HepG2 (cell line): ENCODE measurements around the gene CA4. TPM values are rescaled to one million over a fixed set of nuclear protein-coding genes. Genes with fewer than 3 reads are reported as not detected.

ENCODE experiments used
- HDAC1 ChIP-seq: sonication (generic); formaldehyde crosslinking; IDR thresholded peaks from 2 replicates; pipeline ENCODE4 v1.5.1; 2020; ENCODE audit warnings: mild to moderate bottlenecking, missing genetic modification reagents
- JARID2 ChIP-seq: sonication (generic); formaldehyde crosslinking; IDR thresholded peaks from 2 replicates; pipeline ENCODE4 v1.8.1; 2023; ENCODE audit warnings: missing genetic modification reagents, inconsistent platforms; ENCODE audit not compliant: insufficient replicate concordance
- KDM4B ChIP-seq: sonication (generic); formaldehyde crosslinking; IDR thresholded peaks from 2 replicates; pipeline ENCODE4 v1.4.0; 2020; ENCODE audit warnings: missing genetic modification reagents
- MBD4 ChIP-seq: IDR thresholded peaks from 2 replicates; pipeline ENCODE4 v1.6.1; 2012; ENCODE audit warnings: low read length, inconsistent platforms, borderline replicate concordance
- MTF2 ChIP-seq: sonication (generic); formaldehyde crosslinking; IDR thresholded peaks from 2 replicates; pipeline ENCODE4 v1.5.0; 2020; ENCODE audit warnings: missing genetic modification reagents, borderline replicate concordance
- RXRA ChIP-seq: sonication (generic); formaldehyde crosslinking; IDR thresholded peaks from 2 replicates; pipeline ENCODE4 v1.5.1; 2020; ENCODE audit warnings: missing genetic modification reagents
- SMAD9 ChIP-seq: sonication (generic); formaldehyde crosslinking; IDR thresholded peaks from 2 replicates; pipeline ENCODE4 v1.5.1; 2020; ENCODE audit warnings: mild to moderate bottlenecking, missing genetic modification reagents
- ZFP36L2 ChIP-seq: sonication (generic); formaldehyde crosslinking; IDR thresholded peaks from 2 replicates; pipeline ENCODE4 v1.4.0; 2020; ENCODE audit warnings: missing genetic modification reagents
- ZNF34 ChIP-seq: sonication (generic); formaldehyde crosslinking; IDR thresholded peaks from 2 replicates; pipeline ENCODE4 v1.4.0; 2020; ENCODE audit warnings: mild to moderate bottlenecking, missing genetic modification reagents, borderline replicate concordance
- ZNF431 ChIP-seq: sonication (generic); formaldehyde crosslinking; IDR thresholded peaks from 2 replicates; pipeline ENCODE4 v1.9.0; 2022; ENCODE audit warnings: missing genetic modification reagents, low read depth, mild to moderate bottlenecking, borderline replicate concordance
- polyA plus RNA-seq, 8 experiments: library from polyadenylated mRNA; depleted of rRNA in 3 of 8; stranded (reverse) in 7 of 8; unstranded in 1 of 8; fragments of >200 nt; fragmentation: Illumina TruSeq in 4 of 8; extraction: Trizol in 4 of 8; gene quantifications; 2 replicates each; pipeline versions ENCODE4 v1.2.1 to v1.2.3, GENCODE V29; 2011 to 2016; ENCODE audit warnings: low read depth in 4 of 8, missing spikeins in 1 of 8, mixed read lengths in 1 of 8; ENCODE audit not compliant: insufficient read depth in 1 of 8
- total RNA-seq, 5 experiments: library from RNA; depleted of rRNA; stranded (reverse); fragments of >200 nt; fragmentation: Illumina TruSeq; extraction: Trizol; gene quantifications; 2 replicates each; pipeline ENCODE4 v1.2.3, GENCODE V29; 2016; ENCODE audit warnings: low read depth in 1 of 5
- TF ChIP-seq, protein P1 (sequence below): sonication (generic); formaldehyde crosslinking; IDR thresholded peaks from 2 replicates; pipeline ENCODE4 v1.4.0; 2020; ENCODE audit warnings: mild to moderate bottlenecking, missing genetic modification reagents, borderline replicate concordance
- TF ChIP-seq, protein P2 (sequence below): sonication (generic); formaldehyde crosslinking; IDR thresholded peaks from 2 replicates; pipeline ENCODE4 v1.9.0; 2021; ENCODE audit warnings: missing genetic modification reagents, borderline replicate concordance
- TF ChIP-seq, protein P3 (sequence below): sonication (generic); formaldehyde crosslinking; IDR thresholded peaks from 2 replicates; pipeline ENCODE4 v1.4.0; 2020; ENCODE audit warnings: missing genetic modification reagents, borderline replicate concordance
- TF ChIP-seq, protein P4 (sequence below): sonication (generic); formaldehyde crosslinking; IDR thresholded peaks from 2 replicates; pipeline ENCODE4 v1.4.0; 2020; ENCODE audit warnings: missing genetic modification reagents, low read depth, mild to moderate bottlenecking, borderline replicate concordance
- TF ChIP-seq, protein P5 (sequence below): sonication (generic); formaldehyde crosslinking; IDR thresholded peaks from 2 replicates; pipeline ENCODE4 v1.8.1; 2023; ENCODE audit warnings: missing genetic modification reagents, inconsistent platforms, borderline replicate concordance
- TF ChIP-seq, protein P6 (sequence below): sonication (generic); formaldehyde crosslinking; IDR thresholded peaks from 2 replicates; pipeline ENCODE4 v1.4.0; 2020; ENCODE audit warnings: missing genetic modification reagents

CA4 gene
- total and polyA plus RNA-seq, 2 of the 13 experiments (the other 11 are each of a cell fraction or from before 2014, with no cell fraction given): not detected

DNA sequence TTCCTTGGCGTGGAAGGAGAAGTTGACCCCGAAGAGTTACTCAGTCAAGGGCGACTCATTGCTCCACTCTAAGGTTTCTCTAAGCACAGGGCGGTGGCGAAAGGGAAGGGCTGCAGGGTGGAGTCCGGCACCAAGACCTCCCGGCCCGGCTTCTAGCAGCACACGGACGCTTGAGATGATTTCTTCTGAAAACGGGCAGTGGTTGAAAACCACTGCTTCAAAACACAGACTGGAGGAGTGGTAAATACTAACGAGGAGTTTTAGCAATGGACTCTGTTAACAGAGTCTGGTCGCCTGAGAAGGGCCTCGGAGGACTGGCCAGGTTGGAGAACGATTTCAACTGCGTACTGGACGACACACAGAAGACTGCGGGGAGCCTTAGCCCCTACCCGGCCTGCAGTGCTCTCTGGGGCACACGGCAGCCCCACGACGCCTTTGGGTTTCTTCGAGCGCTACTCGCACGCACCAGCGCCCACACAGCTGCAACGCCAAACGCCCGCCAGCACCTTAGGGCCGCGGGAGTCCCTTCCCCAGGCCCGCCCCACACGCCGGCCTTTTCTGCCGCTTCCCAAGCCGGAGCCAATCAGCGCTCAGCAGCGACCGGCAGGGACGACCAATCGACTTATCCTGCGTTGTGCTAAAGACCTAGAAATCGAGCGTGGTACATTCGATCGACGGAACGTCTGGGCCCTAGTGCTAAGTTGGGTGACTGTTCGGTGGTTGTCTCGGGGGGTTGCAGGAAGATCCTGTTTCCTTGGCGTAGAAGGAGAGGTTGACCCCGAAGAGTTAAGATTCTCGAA is 14.4 kb upstream of the CA4 start (continued):
- TF ChIP-seq MBD4 (no peak), HDAC1 (CRISPR knock-in tag) (peak; percentile 84), ZFP36L2 (CRISPR knock-in tag) (no peak), JARID2 (CRISPR knock-in tag) (no peak), ZNF34 (CRISPR knock-in tag) (no peak), KDM4B (CRISPR knock-in tag) (peak; percentile 28; the same call in 1 of the 2 replicates), ZNF431 (CRISPR knock-in tag) (no peak; the same call in 1 of the 2 replicates), MTF2 (no peak), SMAD9 (CRISPR knock-in tag) (no peak), RXRA (CRISPR knock-in tag) (peak; percentile 33; the same call in 1 of the 2 replicates)
- TF ChIP-seq, protein P1, sequence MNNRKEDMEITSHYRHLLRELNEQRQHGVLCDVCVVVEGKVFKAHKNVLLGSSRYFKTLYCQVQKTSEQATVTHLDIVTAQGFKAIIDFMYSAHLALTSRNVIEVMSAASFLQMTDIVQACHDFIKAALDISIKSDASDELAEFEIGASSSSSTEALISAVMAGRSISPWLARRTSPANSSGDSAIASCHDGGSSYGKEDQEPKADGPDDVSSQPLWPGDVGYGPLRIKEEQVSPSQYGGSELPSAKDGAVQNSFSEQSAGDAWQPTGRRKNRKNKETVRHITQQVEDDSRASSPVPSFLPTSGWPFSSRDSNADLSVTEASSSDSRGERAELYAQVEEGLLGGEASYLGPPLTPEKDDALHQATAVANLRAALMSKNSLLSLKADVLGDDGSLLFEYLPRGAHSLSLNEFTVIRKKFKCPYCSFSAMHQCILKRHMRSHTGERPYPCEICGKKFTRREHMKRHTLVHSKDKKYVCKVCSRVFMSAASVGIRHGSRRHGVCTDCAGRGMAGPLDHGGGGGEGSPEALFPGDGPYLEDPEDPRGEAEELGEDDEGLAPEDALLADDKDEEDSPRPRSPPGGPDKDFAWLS (CRISPR knock-in tag): 0 out of 2 replicates have a peak, but pooled peaks have one; percentile 55
- TF ChIP-seq, protein P2, sequence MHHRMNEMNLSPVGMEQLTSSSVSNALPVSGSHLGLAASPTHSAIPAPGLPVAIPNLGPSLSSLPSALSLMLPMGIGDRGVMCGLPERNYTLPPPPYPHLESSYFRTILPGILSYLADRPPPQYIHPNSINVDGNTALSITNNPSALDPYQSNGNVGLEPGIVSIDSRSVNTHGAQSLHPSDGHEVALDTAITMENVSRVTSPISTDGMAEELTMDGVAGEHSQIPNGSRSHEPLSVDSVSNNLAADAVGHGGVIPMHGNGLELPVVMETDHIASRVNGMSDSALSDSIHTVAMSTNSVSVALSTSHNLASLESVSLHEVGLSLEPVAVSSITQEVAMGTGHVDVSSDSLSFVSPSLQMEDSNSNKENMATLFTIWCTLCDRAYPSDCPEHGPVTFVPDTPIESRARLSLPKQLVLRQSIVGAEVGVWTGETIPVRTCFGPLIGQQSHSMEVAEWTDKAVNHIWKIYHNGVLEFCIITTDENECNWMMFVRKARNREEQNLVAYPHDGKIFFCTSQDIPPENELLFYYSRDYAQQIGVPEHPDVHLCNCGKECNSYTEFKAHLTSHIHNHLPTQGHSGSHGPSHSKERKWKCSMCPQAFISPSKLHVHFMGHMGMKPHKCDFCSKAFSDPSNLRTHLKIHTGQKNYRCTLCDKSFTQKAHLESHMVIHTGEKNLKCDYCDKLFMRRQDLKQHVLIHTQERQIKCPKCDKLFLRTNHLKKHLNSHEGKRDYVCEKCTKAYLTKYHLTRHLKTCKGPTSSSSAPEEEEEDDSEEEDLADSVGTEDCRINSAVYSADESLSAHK: no peak
- TF ChIP-seq, protein P3, sequence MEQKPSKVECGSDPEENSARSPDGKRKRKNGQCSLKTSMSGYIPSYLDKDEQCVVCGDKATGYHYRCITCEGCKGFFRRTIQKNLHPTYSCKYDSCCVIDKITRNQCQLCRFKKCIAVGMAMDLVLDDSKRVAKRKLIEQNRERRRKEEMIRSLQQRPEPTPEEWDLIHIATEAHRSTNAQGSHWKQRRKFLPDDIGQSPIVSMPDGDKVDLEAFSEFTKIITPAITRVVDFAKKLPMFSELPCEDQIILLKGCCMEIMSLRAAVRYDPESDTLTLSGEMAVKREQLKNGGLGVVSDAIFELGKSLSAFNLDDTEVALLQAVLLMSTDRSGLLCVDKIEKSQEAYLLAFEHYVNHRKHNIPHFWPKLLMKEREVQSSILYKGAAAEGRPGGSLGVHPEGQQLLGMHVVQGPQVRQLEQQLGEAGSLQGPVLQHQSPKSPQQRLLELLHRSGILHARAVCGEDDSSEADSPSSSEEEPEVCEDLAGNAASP: peak; percentile 41; the same call in 1 of the 2 replicates
- TF ChIP-seq, protein P4, sequence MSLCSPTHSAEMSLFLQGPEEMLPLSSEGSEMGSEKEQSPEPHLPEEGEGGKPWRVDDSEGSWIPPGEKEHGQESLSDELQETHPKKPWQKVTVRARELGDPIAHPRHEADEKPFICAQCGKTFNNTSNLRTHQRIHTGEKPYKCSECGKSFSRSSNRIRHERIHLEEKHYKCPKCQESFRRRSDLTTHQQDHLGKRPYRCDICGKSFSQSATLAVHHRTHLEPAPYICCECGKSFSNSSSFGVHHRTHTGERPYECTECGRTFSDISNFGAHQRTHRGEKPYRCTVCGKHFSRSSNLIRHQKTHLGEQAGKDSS (CRISPR knock-in tag): 0 out of 2 replicates have a peak, but pooled peaks have one; percentile 51
- TF ChIP-seq, protein P5, sequence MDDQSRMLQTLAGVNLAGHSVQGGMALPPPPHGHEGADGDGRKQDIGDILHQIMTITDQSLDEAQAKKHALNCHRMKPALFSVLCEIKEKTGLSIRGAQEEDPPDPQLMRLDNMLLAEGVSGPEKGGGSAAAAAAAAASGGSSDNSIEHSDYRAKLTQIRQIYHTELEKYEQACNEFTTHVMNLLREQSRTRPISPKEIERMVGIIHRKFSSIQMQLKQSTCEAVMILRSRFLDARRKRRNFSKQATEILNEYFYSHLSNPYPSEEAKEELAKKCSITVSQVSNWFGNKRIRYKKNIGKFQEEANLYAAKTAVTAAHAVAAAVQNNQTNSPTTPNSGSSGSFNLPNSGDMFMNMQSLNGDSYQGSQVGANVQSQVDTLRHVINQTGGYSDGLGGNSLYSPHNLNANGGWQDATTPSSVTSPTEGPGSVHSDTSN (CRISPR knock-in tag): peak; percentile 85; the same call in 1 of the 2 replicates
- TF ChIP-seq, protein P6, sequence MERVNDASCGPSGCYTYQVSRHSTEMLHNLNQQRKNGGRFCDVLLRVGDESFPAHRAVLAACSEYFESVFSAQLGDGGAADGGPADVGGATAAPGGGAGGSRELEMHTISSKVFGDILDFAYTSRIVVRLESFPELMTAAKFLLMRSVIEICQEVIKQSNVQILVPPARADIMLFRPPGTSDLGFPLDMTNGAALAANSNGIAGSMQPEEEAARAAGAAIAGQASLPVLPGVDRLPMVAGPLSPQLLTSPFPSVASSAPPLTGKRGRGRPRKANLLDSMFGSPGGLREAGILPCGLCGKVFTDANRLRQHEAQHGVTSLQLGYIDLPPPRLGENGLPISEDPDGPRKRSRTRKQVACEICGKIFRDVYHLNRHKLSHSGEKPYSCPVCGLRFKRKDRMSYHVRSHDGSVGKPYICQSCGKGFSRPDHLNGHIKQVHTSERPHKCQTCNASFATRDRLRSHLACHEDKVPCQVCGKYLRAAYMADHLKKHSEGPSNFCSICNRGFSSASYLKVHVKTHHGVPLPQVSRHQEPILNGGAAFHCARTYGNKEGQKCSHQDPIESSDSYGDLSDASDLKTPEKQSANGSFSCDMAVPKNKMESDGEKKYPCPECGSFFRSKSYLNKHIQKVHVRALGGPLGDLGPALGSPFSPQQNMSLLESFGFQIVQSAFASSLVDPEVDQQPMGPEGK (CRISPR knock-in tag): peak; percentile 43; the same call in 1 of the 2 replicates
